NCI-H460 (cell line): Measurements from ENCODE around the gene TMC6. TPM values are rescaled to one million over a fixed set of nuclear protein-coding genes. Genes with fewer than 3 reads are reported as not detected.

ENCODE experiments used
- DNase-seq: peaks from one replicate; pipeline ENCODE4 v3.0.0-alpha.2; 2016; ENCODE audit warnings: low read depth; ENCODE audit errors: extremely low read depth
- total RNA-seq: library from RNA; depleted of rRNA; stranded (reverse); fragments of >200 nt; shearing (Covaris generic); gene quantifications from 2 replicates; pipeline ENCODE4 v1.2.3, GENCODE V29; 2014

Gene TMC6
- total RNA-seq, 1 experiment from 2014 or later, result 17.2 TPM

DNA sequence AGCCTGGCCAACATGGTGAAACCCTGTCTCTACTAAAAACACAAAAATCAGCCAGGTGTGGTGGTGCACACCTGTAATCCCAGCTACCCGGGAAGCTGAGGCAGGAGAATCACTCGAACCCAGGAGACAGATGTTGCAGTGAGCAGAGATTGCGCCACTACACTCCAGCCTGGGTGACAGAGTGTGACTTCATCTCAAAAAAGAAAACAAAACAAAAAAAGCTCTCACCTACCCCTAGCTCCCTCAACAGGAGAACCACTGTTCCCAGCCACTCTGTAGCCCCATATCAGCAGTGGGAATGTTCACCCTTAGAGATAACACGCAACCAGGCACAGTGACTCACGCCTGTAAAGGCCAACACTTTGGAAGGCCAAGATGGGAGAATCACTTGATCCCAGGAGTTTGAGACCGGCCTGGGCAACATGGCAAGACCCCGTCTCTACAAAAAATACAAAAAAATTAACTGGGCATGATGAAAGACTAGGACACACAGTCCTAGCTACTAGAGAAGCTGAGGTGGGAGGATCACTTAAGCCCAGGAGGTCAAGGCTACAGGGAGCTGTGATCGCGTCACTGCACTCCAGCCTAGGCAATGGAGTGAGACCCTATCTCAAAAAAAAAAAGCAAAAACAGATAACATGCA is 7.4 kb upstream of the TMC6 start:
- no peak for DNase-seq

- no peak for DNase-seq
These were observed 6.4 kb upstream of the TMC6 start for GRCh38 chr17:78134899-78135385.

GRCh38 chr17:78133971-78134898 is 5.7 kb upstream of the TMC6 start:
- peak; percentile 58 for DNase-seq

DNA sequence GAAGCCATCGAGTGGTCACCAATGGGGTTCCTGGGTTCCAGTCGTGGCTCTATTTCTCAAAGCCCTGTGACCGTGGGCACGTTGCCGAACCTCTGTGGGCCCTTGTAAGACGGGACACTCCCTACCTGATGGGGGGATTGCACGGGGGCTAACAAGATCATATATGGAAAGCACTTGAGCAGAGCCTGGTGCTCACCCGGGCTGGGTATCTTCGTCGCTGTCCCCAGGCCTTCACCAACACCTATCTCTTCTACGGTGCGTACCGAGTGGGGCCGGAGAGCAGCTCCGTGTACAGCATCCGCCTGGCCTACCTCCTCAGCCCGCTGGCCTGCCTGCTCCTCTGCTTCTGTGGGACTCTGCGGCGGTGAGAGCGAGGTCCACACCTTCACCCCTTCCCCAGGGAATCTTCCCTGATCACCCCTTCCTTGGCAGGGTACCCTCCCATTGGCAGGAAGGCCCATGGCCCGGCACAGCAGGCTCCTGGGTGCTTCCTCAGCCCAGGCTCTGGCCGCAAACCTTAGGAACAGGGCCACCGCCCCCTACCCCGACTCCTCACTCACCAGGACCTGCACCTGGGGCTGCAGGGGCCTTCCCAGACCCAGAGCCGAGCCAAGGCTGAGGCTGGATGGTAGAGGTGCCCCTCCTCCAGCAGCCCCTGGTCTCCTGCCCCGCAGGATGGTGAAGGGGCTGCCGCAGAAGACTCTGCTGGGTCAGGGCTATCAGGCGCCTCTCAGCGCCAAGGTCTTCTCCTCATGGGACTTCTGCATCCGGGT is 4.8 kb upstream of the TMC6 start:
- DNase-seq, result no peak

DNA sequence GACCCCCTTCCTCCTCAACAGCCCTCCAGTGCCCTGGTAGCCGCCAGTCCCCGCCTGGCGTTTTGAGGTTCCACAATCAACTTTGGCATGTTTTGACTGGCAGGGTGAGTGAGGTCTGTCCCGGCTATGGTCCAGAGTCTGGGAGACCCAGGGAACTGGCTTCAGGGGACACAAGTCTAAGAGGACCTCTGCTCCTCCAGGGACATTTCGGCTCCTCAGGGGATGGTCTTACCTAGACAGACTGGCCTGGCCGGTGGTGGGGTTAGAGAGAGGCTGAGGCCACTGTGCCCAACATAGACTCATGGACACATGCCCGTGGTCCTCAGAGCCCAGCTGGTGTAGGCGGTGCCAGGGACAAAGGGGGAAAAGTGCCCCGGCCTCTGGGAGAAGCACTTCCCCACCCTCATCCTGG is 4.2 kb upstream of the TMC6 start:
- DNase-seq, result no peak

DNA sequence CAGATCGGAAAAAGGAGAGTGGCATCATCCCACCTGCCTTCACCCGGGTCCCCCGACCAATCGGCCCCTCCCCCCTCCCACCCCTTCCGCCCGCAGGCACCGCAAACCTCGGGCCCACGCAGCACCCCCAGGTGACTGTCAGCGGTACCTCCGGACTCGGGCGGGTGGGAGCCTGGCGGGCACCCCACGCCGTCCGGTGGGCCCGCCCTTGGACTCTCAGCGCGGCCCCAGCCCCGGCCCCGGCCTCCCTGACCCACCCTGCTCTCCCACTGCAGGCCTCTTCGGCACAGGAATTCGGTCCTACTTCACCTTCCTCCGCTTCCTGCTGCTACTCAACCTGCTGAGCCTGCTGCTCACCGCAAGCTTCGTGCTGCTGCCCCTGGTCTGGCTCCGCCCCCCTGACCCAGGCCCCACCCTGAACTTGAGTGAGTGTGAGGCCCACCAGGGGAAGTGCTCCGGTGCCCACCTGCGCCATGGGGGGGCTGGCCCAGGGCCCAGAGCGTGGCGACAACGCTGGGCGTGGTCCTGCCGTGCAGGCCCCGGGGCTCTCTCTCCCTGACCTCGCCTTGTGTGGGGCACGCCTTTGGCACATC is 3.6 kb upstream of the TMC6 start:
- no peak for DNase-seq

DNA sequence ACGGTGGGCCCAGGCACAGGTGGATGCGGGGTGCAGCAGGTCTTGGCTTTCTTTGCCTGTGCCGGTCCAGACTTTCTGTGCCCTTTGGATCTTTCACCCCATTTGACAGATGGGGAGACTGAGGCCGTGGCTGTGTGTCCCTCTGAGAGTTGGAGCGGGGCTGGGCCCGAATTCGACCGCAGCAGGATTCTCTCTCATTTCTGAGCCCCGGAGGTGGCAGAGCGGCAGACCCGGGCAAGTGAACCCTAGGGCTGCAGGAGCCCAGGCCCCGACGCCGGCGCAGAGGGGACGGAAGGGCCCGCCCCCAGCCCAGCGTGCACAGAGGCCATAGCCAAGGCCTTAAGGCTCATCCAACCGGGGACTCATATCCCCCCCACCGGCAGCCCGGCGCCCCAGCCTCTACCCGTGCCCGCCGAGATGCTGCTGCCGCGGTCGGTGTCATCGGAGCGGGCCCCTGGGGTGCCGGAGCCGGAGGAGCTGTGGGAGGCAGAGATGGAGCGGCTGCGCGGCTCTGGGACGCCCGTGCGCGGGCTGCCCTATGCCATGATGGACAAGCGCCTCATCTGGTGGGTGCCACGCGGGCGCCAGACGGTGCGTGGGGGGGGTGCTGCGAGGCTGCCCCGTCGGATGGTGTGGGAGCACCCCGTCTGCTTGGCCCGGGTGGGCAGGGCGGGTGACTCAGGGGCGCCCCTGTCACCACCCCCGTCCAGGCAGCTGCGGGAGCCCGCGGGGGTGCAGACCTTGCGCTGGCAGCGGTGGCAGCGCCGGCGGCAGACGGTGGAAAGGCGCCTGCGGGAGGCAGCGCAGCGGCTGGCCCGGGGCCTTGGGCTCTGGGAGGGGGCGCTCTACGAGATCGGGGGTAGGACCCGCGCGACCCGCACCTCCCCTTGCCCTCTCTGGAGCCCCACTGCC is 2.9 kb upstream of the TMC6 start:
- no peak for DNase-seq

DNA sequence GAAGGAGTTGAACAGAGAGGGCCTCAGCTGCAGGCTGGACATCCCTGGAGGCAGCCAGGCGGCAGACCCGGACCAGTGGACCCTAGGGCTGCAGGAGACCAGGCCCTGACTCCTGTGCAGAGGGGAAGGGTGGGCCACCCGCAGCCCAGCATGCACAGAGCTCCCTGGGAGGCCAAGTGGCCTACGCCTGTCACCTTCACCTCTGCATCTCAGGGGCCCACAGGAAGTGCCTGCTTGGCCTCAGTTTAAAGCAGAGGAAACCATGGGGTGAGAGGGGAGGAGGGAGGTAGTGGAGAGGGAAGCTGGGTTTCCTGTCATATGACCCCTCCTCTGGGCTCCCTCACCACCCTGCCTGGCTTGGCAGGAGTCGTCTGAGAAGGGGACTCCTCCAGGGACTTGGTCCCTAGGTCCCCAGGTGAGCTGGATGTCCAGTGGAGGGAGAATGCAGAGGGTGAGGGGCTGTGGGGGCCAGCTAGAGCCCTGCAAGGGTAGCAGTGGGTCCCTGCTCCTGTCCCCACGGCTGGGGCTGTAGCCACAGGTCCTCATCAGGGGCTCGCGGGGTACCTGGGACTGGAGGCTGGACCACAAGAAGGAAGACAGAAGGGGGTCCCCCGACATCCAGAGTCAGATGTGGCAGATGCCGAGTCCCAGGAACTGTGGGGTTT is 2.0 kb upstream of the TMC6 start, which contains the start of gene TMC8:
TMC8 (plus strand) TSS at position 335 of the 665 bp plus-strand sequence. CDS start 818 bp downstream, outside the sequence.
- no peak for DNase-seq

GRCh38 chr17:78130090-78130436 is 1.5 kb upstream of the TMC6 start:
- no peak for DNase-seq

GRCh38 chr17:78129351-78130089 is 965 bp upstream of the TMC6 start:
- DNase-seq, result no peak

- no peak for DNase-seq
These were observed 536 bp downstream of the TMC6 start for GRCh38 chr17:78127888-78128550.

DNA sequence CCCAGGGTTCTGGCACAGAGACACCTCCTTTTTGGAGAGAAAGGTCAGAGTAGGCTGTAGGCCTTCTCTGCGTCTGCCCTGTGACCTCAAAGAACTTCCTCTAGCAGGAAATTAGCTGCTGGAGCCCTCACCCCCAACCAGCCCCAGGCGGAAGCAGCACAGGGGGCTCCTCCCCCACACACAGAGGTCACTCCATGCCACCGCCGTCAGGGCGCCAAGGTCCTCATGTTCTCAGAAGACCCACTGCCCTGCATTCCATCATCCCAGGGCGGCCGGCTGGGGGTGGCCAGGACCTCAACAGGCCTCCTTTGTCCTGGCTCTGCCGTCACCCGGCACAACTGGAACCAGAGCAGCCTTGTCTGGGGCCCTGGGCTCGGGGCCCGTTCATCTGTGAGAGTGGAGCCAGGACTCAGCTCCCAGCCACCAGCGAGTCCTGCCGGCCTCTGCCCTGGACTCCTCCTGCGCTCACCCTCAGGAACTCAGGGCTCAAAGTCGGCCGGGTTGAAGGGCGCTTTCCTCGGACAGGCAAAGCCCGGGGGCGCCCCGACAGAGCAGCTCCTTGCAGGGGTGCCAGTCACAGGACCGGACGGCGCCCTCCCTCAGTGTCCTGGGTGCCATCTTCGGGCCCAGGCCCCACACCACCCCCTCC is 1.2 kb downstream of the TMC6 start:
- no peak for DNase-seq

- no peak for DNase-seq
These were observed 1.7 kb downstream of the TMC6 start for GRCh38 chr17:78126895-78127238.

DNA sequence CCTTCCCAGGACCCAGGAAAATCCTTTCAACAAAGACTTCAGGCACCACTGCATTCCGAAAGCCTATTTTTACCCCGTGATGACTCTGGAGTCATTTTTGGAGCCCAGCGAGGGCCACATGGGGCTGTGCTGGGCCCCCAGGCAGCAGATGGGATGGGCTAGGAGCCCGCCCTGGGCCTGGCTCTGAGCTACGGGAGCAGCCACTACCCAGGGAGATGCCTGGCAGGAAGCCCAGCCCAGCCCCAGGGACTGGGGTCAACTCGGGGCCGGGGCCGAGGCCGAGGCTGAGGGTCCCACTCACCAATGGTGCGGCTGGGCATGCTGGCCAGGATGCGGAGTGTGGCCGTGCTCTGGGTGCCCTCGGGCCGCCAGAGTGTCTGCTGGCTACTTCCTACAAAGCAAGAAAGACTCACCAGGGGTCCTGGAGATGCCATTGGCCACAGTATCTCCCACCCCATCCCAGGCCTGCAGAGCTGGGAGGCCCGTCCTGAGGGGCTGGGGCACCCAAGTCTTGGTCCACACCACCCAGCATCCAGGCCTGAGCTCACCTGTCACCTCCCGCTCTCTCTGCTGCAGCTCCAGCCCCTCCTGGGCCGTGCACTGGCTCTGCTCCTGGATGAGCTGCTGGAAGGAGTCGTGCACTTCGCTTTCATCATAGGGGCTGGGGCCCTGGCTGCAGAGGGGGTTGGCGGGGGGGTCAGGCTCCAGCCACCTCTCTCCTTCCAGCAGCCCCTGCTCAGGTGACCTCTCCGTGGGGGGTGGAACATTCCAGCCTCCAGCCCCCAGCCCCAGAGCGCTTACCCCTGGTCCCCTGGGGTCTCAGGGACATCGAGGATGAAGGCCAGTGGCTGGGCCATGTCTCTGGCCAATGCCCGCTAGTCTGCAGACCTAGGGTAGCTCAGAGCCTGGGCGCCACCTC is 2.3 kb downstream of the TMC6 start:
- DNase-seq, result no peak

GRCh38 chr17:78125138-78125913 is 3.2 kb downstream of the TMC6 start:
- no peak for DNase-seq

DNA sequence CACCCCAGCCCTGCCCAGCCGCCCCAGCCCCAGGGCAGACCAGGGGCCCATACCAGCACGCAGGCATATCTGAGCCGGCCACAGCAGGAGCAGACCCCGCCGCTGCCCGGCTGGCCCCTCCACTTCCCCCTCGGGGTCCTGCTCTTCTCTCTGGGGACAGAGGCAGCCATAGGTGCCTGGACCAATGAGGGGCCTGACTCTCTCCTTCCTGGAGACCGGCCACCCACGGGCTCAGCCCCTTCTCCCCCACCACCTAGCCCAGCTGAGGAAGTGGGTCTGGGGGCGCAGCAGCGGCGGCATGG is 3.8 kb downstream of the TMC6 start:
- no peak for DNase-seq
